HG03354 (cell line): ENCODE results near the gene FAM111B.
A peak's percentile ranks its signal among the peaks of the same experiment; 100 is the strongest.
"Not testable (repeated sequence)": the region's sequence is repeated elsewhere in the genome, so short reads cannot be mapped to it uniquely, and the experiment has no call there.

ENCODE experiments used
- ATAC-seq: cut with Tn5 transposase; IDR thresholded peaks from one replicate; pipeline ENCODE4 v1.9.1; 2021; ENCODE audit warnings: mild to moderate bottlenecking; ENCODE audit not compliant: unreplicated experiment, poor library complexity, severe bottlenecking

Gene FAM111B

DNA sequence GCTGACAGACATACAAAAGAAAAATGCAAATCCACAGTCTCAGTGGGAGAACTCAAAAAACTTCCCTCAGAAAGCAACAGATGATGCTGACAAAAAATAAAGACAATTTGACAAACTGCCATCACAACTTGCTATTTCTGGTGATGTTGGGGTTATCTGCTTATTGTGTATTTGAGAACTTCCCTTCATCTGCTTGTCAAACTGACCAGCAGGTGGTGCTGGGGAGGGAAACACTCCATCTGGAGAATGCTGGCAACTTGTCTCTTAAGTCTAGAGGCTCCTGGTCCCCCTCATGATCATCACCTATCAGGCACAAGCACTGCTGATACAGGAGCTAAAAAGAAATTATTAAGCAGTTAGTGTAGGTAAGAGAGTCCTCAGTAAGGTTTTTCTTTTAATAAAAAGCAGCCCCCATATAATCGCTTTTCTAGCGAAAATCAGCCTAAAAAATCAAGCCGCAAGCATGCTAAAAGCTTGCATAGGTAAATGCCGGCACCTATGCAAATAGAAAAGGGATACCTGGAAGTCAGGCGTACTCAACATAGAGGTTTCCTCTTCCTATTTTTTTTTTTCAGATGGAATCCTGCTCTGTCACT, 9.8 kb upstream of the FAM111B start:
- ATAC-seq: peak; percentile 53

DNA sequence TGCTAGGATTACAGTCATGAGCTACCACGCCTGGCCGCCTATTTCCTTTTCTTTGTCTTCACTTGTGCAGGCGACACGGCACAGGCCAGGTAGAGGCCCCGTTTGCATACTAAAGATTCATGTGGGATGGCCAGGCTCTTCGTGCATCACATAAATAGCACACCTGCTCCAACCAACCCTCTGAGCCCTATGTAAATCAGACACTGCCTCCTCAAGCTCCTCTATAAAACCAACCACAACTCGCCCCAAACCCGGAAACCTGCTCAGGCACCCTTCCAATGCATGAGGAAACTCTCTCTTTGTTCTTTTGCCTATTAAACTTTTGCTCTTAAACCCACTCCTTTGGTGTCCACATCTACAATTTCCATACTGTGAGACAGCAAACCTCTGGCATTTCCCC, 9.1 kb upstream of the FAM111B start:
- not testable (repeated sequence) for ATAC-seq

DNA sequence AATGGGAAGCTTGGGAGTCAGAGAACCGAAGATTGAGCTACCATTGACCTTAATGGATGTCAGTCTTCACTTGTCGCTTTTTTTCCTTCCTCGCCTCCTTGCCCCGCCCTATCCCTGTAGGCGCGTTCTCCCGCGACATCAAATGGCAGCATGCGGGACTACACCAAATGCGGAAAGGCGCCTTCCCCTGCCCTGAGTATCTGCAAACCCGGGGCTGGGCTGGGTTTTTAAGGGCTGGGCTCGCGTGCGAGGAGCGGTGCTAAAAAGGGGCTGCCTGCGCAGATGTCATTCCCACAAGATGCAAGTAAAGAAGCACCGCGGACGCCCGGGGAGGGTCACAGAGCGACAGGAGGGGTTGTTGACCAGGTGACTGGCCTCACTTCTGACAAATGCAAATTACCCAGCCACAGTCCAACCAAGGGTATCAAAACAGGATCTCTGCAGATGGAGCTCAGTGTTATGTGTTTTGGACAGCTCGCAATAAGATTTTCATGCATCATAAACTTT, 4.7 kb upstream of the FAM111B start:
- ATAC-seq: peak; percentile 72

DNA sequence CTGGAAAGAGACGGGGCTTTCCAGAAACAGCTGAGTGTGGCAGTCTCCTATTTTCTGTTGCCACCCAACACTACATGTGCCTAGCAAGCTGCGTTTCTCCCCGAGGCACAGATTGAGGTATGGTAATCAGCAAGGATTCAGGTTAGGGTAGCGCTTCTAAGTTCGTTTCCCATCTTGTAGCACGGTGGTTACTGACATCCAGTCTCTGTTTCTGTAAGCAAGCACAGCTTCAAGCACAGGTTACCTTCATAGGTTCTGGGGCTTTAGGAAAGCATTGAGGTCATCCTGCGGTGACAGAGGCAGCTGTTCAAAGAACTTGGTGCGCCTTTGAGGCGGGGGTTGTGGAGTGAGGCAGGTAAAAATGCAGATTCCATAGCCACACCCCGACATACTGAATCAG, 684 bp downstream of the FAM111B start:
- peak; percentile 27 for ATAC-seq

DNA sequence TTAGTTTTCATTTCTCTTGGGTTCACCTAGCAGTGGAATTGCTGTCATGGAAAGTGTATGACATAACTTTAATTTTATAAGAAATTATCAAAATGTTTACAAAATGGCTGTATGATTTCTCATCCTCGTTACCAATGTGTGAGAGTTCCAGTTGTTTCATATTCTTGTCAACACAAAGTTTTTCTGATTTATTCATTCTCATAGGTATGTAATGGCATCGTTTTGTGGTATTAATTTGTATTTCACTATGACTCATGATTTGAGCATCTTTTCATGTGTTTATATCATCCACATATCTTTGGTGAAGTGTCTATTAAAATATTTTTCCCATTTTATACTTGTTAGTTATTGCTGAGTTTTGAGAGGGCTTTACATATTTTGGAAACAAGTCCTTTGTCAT, 5.5 kb downstream of the FAM111B start:
- no peak for ATAC-seq

DNA sequence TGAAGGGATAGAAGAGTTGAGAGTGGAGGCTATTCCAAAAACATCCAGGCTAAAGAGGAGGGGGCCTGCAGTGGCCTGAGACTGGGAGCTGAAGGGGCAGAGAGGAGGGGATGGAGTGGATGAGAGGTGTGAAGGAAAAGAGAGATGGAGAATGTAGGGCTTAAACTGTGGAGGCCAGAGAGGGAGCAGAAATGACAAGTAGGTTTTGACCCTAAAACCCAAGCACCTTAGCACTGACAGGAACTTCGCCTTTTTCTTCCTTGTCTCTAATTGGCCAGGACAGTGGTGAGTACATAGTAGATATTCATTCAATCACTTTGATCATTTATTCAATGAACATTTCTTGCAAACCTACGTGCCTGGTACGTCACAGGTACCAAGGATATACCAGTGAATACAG, 7.3 kb downstream of the FAM111B start:
- no peak for ATAC-seq

DNA sequence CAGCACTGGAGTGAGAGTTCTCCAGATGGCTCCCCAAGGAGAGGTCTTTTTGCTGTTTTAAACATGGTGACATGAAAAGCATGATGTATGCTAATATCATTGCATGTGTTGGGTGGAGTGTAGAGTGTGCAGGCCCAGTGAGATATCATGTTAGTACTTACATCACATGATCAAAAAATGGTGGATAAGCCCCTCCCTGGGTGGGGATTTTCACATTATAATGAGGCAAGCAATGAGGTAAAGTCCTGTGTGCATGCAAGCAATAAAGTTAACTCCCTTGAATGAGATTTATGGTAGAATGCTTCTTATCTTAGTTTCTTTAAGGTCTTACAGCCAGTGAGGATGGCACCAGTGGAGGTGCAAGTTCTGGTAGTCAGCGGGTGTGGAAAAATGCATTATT, 8.5 kb downstream of the FAM111B start:
- no peak for ATAC-seq

DNA sequence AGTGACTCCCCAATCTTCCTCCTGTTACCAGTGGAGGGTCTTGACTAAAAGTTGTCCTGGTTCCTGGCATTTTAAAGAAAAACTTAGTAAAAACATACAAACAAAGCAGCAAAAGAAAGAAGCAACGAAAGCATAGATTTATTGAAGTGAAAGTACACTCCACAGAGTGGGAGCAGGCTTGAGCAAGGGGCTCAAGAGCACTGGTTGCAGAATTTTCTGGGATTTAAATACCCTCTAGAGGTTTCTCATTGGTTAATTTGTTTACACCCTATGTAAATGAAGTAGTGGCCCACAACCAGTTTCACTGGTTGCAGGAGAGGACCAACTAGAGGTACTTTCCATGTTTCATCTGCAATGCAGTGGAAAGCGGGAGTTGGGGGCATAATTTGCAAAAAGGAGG, 10.7 kb downstream of the FAM111B start:
- no peak for ATAC-seq

DNA sequence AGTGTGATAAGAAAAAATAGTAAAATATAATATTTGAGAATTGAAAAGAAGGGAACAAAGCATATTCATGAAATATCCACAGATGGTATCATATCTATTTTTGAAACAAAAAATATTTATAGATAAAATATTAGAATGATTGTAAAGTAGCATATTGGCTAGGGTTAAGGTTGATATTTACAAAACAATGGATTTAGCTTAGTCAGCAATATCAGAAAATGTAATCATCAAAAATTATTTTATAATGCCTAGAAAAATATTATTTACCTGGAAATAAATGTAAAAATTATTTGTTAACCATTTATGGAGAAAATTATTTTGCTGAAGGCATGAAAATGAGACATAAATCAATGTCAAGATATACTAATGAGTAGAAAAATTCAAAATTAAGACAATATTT, 12.8 kb downstream of the FAM111B start:
- ATAC-seq: no peak

DNA sequence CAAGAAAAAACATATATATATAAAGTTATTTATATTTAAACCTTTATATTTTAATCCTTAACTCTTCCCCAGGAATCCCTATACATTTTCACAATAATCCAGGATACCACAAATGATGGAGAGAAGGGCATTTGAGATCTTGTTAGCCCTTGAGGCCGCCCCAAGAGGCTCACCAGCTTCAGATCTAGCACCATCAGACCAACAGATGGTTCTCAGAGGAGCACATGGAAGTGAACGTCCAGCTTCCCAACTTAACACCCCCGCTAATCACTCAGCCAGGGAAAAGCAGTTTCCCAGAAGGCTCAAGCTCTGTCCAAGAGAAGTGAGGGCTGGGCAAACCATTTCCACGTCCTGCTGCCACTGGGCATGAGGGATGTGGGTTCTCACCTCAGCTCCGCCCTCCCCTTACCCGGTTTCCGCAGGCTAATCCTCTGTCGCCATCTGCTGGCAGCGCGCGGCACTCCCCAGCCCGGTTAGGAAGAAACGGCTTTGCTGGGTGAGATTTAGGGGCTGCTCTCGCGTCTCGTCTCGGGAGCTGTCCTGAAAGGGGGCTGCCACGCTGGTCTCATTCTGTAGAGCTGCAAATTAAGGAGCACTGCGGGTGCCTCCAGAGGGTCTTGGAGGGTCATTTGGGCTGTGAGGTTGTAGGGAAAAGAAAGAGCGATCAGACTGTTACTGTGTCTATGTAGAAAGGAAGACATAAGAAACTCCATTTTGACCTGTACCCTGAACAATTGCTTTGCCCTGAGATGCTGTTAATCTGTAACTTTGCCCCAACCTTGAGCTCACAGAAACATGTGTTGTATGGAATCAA, 28.8 kb downstream of the FAM111B start:
- ATAC-seq: peak; percentile 99

DNA sequence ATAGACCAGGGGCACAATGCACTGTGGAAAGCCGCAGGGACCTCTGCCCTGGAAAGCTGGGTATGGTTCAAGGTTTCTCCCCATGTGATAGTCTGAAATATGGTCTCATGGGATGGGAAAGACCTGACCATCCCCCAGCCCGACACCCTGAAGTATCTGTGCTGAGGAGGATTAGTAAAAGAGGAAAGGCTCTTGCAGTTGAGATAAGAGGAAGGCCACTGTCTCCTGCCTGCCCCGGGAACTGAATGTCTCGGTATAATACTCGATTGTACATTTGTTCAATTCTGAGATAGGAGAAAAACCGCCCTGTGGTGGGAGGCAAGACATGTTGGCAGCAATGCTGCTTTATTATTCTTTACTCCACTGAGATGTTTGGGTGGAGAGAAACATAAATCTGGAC, 29.5 kb downstream of the FAM111B start:
- ATAC-seq: not testable (repeated sequence)

DNA sequence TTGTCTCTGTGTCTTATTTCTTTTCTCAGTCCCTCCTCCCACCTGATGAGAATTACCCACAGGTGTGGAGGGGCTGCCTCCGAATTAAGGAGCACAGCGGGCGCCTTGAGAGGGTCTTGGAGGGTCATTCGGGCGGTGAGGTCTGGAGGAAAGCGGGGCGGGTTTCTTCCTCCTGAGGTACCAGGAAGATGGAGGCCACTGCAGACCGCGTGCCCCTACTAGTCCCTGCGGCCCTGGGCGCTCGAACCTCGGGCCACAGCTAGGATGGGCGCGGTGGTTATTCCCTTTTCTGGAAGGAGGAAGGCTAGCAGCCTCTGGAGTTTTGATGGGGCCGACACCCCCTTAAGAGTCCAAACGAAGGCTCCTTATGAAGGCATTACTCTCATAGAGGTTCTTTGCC, 30.2 kb downstream of the FAM111B start:
- no peak for ATAC-seq

DNA sequence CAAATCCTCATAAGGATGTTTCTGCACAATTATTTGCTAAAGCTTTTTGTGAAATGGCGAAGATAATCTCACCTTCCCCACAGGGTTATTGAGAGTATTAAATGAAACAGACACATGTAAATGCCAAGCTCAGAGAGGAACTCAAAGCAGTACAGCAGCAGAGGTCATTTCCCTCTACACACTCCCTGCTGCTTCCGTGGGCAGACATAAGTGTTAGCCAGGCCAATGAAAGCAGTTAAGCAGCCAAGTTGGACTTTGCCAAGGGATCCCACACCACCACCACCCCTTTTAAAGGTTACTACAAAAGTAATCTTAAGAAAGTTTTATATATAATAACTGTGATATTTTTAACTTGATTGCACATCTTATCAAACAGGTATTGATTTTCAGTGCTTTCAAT, 31.6 kb downstream of the FAM111B start:
- no peak for ATAC-seq

DNA sequence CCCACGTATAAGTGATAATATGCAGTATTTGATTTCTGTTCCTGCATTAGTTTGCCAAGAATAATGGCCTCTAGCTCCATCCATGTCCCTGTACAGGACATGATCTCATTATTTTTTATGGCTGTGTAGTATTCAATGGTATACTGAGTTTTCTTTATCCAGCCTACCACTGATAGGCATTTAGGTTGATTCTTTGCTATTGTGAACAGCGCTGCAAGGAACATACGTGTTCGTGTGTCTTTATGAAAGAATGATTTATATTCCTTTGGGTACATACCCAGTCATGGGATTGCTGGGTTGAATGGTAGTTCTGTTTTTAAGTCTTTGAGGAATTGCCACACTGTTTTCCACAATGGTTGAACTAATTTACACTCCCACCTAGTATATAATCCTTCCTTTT, 34.2 kb downstream of the FAM111B start:
- no peak for ATAC-seq

DNA sequence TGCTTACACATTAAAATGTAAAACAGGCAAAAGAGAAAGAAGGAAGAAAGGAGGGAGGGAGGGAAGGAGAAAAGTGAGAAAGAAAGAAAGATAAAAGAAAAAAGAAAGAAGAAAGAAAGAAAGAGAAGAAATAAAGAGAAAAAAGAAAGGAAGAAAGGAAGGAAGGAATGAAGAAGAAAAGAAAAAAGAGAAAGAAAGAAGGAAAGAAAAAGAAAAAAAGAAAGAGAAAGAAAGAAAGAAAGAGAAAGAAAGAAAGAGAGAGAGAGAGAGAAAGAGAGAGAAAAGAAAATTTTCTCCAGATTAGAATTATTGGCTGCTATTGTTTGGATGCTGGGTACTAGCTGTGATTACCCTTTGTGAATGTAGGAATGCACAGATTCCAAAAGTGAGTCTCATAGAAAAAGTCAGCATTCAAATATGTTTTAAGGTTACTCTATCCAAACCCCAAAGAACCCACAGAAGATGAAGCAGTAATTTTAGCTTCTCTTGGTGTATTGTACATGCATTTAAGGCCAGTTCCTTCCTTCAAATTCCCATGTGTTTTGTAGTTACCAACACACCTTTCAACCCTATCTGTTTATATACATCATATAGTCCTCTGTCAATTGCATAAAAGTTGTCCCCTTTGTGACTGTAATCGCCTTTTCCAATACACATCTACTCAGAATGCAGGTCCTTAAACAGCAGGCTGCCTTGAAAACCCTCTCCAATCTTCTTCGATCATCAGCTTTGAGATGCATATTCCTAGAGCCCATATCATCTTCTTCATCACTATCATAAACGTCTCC, 34.8 kb downstream of the FAM111B start:
- ATAC-seq: peak; percentile 1

DNA sequence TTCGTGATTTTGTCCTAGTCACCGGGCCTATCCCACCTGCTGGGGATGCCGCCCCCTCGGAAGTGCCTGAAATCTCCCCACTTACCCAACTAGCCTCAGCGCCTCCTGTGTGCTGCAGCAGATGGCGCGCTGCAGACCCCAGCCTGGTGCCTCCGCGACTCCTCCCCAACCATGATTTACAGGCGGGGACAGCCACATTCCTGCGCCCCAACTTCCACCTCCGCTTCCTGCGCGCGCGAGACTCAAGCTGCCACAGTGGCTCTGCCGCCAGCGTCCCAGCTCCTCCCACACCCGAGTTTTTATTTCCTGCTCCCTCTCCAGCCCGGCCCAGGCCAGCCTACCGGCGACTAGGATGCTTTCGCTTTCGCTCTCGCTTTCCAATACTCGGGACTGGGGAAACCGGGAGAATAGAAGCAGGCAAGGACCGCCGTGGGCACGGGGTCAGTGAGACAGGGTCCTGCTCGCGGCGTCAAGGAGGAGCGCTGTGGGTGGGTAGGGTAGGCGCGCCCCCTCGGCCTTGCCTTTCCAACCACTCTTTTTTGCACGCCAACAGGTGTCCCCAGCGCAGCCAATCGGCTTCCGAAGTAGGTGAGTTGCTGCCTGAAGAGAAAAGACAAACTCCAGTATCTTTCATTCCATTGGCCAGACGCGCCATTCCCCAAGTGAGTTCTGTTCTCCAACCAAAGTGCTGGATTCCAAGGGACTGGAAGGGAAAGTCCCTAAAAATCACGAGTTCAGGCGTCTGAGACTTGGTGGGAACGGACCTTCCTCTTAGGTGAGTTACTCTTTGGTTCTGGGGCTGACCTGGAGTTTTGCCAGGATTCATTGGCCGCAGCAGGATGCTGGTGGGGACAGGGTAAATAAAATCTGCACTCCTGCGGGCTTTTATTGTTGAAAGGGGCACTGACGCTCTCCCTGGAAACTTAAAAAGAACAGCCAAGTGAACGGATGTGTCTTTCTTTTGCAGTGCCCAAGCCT, 35.8 kb downstream of the FAM111B start, which contains the start of gene FAM111A:
FAM111A (plus strand) TSS at position 327 of the 978 bp plus-strand sequence. CDS start 6,017 bp downstream, outside the sequence.
- ATAC-seq: peak; percentile 73

DNA sequence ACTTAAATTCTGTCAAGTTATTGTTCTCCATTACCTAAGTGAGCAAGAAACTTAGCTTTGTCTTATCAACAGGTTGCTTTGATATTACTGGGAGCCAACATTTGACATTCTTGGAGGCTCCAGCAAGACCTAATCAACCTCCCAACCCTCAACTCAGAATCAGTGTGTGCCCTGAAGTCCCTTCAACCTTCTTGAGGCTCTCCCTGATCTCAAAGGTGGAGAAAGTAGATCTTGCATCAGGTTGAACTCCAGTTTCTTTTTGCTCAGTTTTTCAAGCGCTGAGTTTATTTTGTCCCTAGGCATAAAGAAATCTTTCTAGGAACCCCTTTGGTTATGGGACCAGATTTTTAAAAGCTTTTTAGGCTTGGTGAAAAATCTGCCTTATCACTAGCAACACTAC, 37.1 kb downstream of the FAM111B start:
- no peak for ATAC-seq

DNA sequence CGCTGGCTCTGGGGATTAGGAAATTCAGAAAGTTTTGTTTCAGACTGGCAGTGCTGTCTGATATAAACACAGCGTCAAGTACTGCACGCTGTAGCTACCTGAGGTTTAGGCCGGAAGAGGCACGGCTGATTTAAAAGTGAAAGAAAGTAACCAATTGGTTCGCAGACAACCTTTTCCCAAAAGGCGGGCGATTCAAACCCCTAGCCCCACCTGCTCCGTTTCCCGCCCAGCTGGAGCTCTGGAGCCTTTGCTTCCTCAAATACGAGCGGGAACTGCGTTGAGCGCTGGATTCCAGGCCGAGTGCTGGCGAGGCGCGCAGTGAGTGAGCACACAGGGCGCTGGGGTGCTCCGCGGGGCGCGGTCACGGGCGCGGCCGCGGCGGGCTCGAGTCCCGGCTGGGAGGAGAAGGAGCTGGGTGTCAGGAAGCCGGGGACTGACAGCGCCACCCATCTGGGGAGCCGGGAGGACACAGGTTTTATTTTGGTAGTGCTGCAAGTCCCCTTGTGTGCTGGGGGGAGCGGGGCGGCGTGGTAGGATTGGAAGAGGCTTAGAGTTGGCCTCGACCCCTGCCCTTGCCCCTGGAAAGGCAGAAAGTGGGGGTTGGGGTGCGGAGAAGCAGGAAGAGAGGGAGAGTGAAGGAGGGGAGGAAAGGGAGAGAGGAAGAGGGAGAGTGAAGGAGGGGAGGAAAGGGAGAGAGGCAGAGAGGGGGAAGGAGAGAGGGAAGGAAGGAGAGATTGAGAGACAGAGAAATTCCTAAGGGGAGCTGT, 37.7 kb downstream of the FAM111B start:
- ATAC-seq: peak; percentile 64

DNA sequence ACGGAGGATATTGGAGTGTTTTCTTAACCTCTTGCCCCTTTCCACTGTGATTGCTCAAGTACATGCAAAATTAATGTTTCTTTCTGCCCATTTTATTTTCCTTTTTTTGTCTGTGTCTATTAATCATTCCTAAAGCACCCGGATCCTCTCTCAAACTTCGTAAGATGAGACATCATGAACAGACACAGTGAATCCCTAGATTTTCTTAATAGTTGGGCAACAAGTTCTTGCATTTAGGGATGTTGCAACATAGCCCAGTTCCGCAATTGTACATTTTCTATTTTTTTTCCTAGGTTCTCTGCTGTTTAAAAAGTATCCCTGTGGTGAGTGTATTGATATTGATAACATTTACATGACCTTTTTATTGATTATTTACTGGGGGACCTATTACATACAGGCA, 38.5 kb downstream of the FAM111B start:
- no peak for ATAC-seq
